ENCODE data around the gene SLC35B2.

Gene SLC35B2

GRCh38 chr6:44275271-44275748, 18.0 kb upstream of the SLC35B2 start (continued):
- TF ChIP-seq CTCF (tag by site-specific recombination; IDR thresholded peaks at IDR 0.05): no peak
- TF ChIP-seq ZNF280C (tag by site-specific recombination; IDR thresholded peaks at IDR 0.05): no peak
- no peak for TF ChIP-seq ZNF585B (tag by site-specific recombination; IDR thresholded peaks at IDR 0.05)
- no peak for TF ChIP-seq KLF9 (tag by site-specific recombination; IDR thresholded peaks at IDR 0.05; ENCODE audit: low read depth)
- no peak for TF ChIP-seq ZNF423 (tag by site-specific recombination; IDR thresholded peaks at IDR 0.05)
- no peak for TF ChIP-seq ZNF600 (tag by site-specific recombination; IDR thresholded peaks at IDR 0.05)
- TF ChIP-seq ZNF660 (tag by site-specific recombination; IDR thresholded peaks at IDR 0.05): no peak
- no peak for TF ChIP-seq KLF10 (tag by site-specific recombination; IDR thresholded peaks at IDR 0.05)
- TF ChIP-seq KLF7 (tag by site-specific recombination; IDR thresholded peaks at IDR 0.05; ENCODE audit: borderline replicate concordance): no peak
- TF ChIP-seq PBX3 (CRISPR knock-in tag; IDR thresholded peaks at IDR 0.05): no peak

GRCh38 chr6:44273617-44274016, 16.3 kb upstream of the SLC35B2 start:
- CTCF ChIA-PET: interaction anchor here (0.6 to 1.4 kb wide), 6 partner anchors 9 to 106 kb away, joined by 3 to 6 read pairs (median 4); partner anchors contain the start of gene AARS2
- Histone ChIP-seq H3K4me3 (ENCODE audit: low read depth, low read length) (no peak overlapping the region), H3K4me1 (ENCODE audit: control insufficient read depth, insufficient read depth, low read length) (no peaks in the 10 kb centered on the region), H3K36me3 (ENCODE audit: control insufficient read depth in 2 of 2, insufficient read depth in 1 of 2, low read length in 2 of 2) (no peaks in the 10 kb centered on the region), H3K9me3 (ENCODE audit: control insufficient read depth, insufficient read depth, low read depth, low read length) (no peaks in the 10 kb centered on the region), H3K27ac (ENCODE audit: extremely low read depth, low read depth, low read length) (no peak overlapping the region)
- POLR2A ChIA-PET: interaction anchor here (1.0 kb wide), 1 partner anchor 12 kb away, joined by 3 read pairs; no protein-coding TSS in a partner anchor
- TF ChIP-seq HOXA7 (CRISPR knock-in tag; IDR thresholded peaks at IDR 0.05; ENCODE audit: borderline replicate concordance): no peak
- no peak for TF ChIP-seq ZSCAN5A (tag by site-specific recombination; IDR thresholded peaks at IDR 0.05)
- TF ChIP-seq ZBTB20 (tag by site-specific recombination; IDR thresholded peaks at IDR 0.05): no peak
- TF ChIP-seq RBAK (tag by site-specific recombination; IDR thresholded peaks at IDR 0.05): no peak
- no peak for TF ChIP-seq ZBTB26 (tag by site-specific recombination; optimal IDR thresholded peaks at IDR 0.05)
- no peak for TF ChIP-seq ZNF391 (tag by site-specific recombination; IDR thresholded peaks at IDR 0.05; ENCODE audit: borderline replicate concordance, low read depth)
- TF ChIP-seq PRDM6 (tag by site-specific recombination; IDR thresholded peaks at IDR 0.05): no peak
- TF ChIP-seq ZNF302 (tag by site-specific recombination; IDR thresholded peaks at IDR 0.05; ENCODE audit: low read depth): no peak
- TF ChIP-seq ZSCAN30 (tag by site-specific recombination; IDR thresholded peaks at IDR 0.05): no peak
- no peak for TF ChIP-seq ZNF423 (tag by site-specific recombination; IDR thresholded peaks at IDR 0.05)
- no peak for TF ChIP-seq ZNF2 (tag by site-specific recombination; IDR thresholded peaks at IDR 0.05)
- no peak for TF ChIP-seq ZNF785 (tag by site-specific recombination; IDR thresholded peaks at IDR 0.05)
- no peak for TF ChIP-seq EGR2 (tag by site-specific recombination; IDR thresholded peaks at IDR 0.05; ENCODE audit: low read depth)
- no peak for TF ChIP-seq ZNF404 (tag by site-specific recombination; IDR thresholded peaks at IDR 0.05)
- no peak for TF ChIP-seq ZNF600 (tag by site-specific recombination; IDR thresholded peaks at IDR 0.05)
- TF ChIP-seq ZNF211 (tag by site-specific recombination; IDR thresholded peaks at IDR 0.05; ENCODE audit: low read depth): no peak
- TF ChIP-seq ZNF571 (tag by site-specific recombination; IDR thresholded peaks at IDR 0.05): no peak

Data from HEK293 (cell line).